GM19023 (cell line): ENCODE results near the gene HMGXB3.

Source experiments
- ATAC-seq: cut with Tn5 transposase; IDR thresholded peaks from one replicate; pipeline ENCODE4 v1.9.1; 2021; ENCODE audit warnings: mild to moderate bottlenecking, moderate library complexity; ENCODE audit not compliant: unreplicated experiment

Gene HMGXB3

DNA sequence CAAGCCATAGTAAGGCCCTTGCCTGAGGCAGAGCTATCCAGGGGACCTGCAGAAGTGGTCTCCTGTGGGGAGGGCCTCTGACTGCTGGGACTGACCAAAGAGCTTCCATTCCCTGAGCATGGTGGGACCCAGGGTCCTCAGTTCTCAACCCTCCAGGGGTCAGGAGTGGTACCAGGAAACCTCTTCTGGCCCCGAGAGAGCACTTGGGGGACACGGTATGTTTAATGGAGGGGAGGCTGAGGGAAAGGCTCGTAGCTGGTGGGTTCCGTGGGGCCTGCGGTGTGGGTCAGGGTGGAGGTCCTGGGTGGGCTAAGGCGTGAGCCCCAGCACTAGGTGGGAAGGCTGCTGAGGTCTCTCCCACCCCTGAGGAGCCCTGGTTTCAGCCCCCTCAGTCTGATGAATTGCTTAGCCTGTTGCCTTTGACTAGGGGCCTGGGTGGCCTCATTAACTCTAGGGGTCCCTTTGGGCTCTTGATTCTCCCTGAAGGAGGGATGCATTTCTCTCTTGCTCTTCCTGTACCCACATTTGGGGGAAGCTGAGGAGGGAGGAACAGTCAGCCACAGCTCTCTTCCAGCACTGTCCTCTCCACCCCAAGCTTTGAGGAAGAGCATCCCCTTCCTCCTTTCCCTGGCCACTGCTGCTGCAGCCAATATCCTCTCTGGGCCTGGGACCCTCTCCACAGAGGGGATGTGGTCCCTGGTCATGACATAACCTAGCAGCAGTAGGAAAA, 51.9 kb downstream of the HMGXB3 start:
- no peak for ATAC-seq

GRCh38 chr5:150052956-150053712, 52.6 kb downstream of the HMGXB3 start:
- no peak for ATAC-seq

- no peak for ATAC-seq
Measured at GRCh38 chr5:150053713-150054392, 53.3 kb downstream of the HMGXB3 start.

DNA sequence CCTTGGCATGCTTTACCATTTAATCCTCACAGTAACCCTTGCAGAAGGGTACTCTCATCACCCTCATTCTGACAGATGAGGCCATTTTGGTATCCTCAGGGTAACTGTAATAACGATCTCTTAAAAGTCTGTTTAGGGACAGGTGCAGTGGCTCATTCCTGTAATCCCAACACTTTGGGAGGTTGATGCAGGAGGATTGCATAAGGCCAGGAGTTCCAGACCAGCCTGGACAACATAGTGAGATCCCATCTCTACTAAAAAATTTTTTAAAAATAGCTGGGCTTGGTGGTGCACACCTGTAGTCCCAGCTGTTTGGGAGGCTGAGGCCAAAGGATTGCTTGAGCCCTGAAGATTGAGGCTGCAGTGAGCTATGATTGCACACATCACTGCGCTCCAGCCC, 54.0 kb downstream of the HMGXB3 start:
- ATAC-seq, result no peak

DNA sequence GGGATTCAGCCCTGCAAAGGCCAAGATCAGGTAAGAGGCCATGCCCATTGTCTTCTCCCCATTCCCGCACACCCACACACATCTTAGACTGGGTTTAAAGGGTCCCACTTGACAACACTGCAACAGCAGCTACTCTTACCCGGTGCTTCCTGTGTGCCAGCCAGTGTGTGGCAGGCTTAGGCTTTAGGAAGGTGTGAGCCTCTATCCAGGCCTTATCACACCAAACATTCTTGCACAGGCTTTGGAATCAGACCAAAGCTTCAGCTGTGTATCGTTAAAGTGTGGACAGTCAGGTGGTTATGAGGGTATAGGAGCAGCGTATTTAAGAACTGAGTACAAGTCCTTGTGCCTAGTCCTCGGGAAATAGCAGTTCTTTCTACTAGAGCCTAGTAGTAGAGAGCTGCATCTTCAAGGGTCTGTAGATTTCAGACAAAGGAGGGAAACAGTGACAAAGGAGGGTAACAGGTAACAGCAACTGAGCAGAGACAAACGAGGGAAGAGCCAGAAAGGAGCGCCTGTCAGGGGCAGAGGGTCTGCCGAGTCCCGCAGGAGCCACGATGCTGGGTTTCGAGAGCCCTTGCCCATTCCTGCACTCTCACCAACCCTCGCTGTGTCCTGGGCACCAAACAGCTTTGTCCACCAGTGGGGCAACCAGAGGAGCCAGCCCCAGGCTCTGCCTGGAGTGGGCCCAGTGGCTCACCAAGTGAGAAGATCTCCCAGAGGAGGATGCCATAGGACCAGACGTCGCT, 55.0 kb downstream of the HMGXB3 start:
- no peak for ATAC-seq

GRCh38 chr5:150056075-150056443, 55.5 kb downstream of the HMGXB3 start:
- ATAC-seq, result no peak

DNA sequence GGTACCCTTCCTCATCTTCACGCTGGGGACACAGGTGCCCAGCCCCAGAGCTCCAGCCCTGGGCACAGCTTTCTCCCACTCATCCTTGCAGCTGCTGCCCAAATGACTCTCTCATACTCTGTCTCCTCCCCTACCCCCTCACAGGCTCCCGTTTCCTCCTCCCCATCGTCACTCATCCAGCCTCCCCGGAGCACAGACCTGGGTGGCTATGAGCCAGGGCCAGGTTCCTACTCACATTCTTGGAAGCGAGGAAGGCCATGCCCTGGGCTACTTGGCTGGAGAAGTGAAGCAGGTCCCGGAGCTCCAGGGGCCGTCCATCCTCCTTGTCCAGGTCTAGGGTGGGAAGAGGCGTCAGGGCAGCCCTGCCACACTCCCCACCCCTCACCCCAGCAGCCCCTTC, 56.5 kb downstream of the HMGXB3 start:
- no peak for ATAC-seq

DNA sequence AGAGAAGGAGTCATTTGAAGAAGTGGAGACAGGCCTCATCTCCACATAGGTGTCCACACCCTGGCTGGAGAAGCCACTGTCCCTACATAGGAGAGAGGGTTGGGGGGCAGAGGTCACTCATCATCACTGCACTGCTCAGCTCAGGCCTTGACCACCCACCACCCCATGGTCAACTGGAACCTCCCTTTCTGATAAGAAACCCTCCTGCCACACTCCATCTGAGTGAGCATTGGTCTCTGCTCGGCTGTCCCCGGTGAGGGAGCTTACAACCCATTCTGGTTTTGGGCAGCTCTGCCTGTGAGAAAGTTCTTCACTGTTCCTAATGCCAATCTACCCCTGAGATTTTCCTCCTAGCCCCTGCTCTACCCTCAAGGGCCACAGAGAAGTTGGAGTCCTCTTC, 57.0 kb downstream of the HMGXB3 start:
- ATAC-seq, result no peak

- ATAC-seq, result no peak
Measured at GRCh38 chr5:150057996-150058395, 57.5 kb downstream of the HMGXB3 start.

GRCh38 chr5:150058480-150059126, 58.1 kb downstream of the HMGXB3 start:
- no peak for ATAC-seq

DNA sequence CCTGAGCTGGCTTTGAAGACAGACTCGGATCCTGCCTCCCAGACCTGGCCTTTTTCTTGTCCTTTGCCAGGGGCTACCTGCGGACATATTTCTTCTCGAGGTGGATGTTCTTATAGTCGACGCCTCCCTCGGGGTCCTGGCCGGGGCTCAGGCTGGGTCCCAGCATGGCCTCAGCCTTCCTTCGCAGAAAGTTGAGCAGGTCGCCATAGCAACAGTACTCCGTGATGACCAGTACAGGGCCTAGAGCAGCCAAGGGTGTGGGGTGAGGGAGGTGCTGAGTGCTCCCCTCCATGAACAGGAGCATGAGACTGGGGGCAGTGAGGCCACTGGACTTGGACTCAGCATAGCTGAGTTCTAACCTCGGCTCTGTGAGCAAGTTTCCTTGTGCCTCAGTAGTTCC, 59.1 kb downstream of the HMGXB3 start:
- ATAC-seq, result no peak

DNA sequence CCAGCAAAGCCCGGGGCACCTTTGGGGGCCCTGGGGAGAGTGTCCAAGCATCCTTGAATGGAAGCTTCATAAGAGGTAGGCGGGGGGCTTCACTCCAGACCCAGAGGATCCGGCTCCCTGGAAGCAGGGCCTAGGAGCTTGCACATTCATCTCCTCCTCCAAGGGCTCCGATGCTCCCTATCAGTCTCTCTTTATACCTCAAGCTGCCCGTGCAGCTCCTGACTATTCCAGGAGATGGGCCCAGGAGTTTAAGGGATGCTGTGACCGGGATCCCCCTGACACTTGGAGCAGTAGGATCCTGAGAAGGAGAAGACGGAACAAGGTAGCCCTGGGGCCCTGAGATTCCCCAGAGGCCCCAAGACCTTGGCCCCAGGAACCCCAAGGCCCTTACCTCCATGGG, 59.9 kb downstream of the HMGXB3 start:
- no peak for ATAC-seq

GRCh38 chr5:150061538-150061995, 61.0 kb downstream of the HMGXB3 start:
- no peak for ATAC-seq

DNA sequence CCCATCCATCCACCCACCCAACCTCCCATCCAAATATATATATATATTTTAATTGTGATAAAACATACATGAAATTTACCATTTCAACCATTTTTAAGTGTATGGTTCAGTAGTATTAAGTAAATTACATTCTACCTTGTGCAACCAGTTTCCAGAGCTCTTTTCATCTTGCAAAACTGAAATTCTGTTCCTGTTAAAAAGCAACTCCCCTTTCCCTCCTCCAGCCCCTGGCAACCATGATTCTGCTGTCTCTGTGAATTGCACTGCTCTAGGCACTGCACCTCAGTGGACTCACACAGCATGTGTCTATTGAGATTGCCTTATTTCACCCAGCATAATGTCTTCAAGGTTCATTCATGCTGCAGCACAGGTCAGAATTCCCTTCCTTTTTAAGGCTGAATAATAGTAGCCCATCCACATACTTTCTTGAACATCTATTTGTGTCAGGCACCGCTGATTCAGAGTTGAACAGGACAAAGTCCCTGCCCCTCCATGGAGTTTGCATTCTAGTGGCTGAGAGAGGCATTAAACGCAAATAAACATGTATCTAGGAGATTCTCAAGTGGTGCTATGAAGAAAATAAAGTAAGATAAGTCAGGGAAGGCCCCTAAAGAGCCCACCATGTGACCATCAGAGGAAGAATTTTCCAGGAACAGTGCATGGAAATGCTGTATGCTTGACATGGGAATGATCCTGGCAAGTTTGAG, 61.8 kb downstream of the HMGXB3 start:
- ATAC-seq, result no peak

DNA sequence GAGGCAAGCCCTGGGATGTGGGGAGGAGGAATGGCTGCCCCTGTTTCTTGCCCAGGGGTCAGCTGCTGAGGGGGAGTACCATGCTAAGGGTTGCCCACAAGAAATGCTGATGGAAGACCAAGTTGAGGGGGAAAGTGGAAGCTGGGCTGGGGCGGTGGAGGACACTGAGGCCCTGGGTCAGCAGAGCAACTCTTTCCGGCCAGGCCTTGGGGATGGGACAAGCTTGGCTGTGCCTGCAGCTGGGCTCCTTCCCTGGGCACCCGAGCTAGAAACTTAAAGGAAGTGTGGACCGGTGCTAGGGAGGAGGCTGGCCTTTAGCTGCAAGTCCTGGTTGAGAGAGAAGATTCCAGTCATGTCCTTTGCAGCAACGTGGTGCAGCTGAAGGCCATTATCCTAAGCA, 63.1 kb downstream of the HMGXB3 start:
- ATAC-seq, result no peak

DNA sequence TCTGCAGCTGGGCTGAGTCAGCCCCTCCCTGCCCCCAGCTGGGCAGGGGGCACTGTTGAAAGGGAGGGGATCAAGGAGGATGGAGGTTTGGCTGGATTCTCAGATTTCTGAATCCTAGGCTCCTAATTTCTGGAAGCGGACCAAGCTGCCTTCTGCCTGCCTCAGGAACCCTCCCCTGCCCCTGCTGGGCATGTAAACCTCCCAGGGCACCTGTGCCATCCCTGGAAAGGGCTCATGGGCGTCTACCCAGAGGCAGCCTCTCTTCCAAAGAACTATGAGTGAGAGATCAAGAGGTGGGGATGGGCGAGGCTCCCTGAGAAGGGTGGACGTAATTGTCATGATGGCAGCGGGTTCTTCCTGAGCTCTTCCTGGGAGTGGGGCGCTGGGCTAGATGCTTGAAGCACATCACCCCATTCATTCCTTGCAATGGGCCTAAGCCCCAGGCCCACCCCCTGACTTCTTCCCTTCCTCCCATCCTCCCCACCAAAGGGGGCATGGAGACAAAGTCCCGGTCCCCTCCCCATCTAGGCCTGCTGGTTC, 64.2 kb downstream of the HMGXB3 start:
- no peak for ATAC-seq

GRCh38 chr5:150065346-150065745, 64.8 kb downstream of the HMGXB3 start:
- ATAC-seq, result no peak

- ATAC-seq, result no peak
Measured at GRCh38 chr5:150065886-150066285, 65.3 kb downstream of the HMGXB3 start.

DNA sequence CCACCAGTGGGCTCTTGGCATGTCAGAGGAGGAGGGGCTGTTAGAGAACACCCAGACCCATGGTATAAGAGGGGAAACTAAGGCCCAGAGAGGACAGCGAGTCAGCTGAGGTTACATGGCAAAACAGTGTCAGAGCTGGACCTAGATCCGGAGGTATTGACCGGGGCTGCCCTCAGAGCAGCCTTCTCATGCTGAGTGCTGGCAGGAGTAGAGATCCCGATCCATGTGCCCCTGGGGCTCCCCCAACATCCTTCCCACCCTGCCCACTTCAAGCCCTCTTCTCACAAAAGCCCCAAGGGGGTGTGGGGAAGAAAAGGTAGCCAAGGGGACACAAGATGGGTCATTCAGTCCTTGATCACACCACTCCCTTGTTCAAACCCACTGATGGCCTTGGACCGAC, 65.9 kb downstream of the HMGXB3 start:
- no peak for ATAC-seq

DNA sequence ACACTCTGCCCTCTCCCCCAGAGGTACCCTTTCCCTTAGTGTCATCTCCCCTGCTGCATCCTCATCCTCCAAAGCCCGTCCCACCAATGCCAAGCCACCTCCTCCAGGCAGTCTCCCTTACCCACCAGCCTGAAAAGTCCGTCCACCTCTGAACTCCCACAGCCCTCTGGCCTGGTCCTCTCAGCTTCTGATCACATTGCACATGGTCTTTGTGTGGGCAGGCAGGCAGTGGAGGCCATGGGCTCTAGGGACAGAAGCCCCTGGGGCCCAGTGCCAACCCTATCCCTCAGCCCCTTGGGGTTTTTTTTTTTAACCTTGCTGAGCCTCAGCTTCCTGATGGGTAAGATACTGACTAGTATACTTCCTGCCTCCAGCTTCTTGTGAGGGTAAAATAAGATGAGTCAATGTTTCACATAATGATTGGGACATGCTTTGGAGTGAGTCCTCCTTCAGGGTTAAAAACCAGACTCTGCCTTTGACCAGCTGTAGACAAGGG, 66.4 kb downstream of the HMGXB3 start:
- ATAC-seq, result no peak
